ENCODE results near the gene AGO1.
"Not testable (repeated sequence)": the region's sequence is repeated elsewhere in the genome, so short reads cannot be mapped to it uniquely, and the experiment has no call there.

Gene AGO1

GRCh38 chr1:35925741-35926140, 42.7 kb downstream of the AGO1 start:
- no peak for DNase-seq

GRCh38 chr1:35927472-35927871, 44.5 kb downstream of the AGO1 start:
- no peak for DNase-seq

- peak; percentile 38 for DNase-seq
Observed at GRCh38 chr1:35929730-35930592, 47.0 kb downstream of the AGO1 start.

GRCh38 chr1:35930593-35931445, 47.8 kb downstream of the AGO1 start, which contains the start of gene AGO3:
TSS of gene AGO3 (plus strand) at chr1:35931105. CDS start at chr1:35931427, 322 bp downstream.
- peak; percentile 80 for DNase-seq

GRCh38 chr1:35931446-35932157, 48.6 kb downstream of the AGO1 start:
- DNase-seq: no peak

GRCh38 chr1:35932158-35932636, 49.2 kb downstream of the AGO1 start:
- no peak for DNase-seq

DNA sequence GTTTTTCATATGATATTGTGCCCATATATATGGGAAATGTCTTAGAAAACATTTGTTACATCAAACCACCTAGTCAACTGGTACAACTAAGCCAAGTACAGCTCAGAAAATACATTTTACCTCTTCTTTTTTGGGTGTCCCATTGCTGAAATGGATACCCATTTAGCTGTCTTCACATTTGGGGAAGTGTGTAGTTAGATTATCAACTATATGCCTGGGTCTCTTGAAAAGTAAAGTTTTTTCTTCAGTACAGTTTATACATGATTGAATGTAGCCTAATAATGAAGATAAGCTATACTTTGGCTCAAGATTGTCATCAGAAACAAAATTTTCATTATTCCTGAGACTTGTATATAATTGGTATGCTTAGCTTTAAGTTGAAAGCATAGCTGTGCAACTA, 49.9 kb downstream of the AGO1 start:
- DNase-seq: no peak

DNA sequence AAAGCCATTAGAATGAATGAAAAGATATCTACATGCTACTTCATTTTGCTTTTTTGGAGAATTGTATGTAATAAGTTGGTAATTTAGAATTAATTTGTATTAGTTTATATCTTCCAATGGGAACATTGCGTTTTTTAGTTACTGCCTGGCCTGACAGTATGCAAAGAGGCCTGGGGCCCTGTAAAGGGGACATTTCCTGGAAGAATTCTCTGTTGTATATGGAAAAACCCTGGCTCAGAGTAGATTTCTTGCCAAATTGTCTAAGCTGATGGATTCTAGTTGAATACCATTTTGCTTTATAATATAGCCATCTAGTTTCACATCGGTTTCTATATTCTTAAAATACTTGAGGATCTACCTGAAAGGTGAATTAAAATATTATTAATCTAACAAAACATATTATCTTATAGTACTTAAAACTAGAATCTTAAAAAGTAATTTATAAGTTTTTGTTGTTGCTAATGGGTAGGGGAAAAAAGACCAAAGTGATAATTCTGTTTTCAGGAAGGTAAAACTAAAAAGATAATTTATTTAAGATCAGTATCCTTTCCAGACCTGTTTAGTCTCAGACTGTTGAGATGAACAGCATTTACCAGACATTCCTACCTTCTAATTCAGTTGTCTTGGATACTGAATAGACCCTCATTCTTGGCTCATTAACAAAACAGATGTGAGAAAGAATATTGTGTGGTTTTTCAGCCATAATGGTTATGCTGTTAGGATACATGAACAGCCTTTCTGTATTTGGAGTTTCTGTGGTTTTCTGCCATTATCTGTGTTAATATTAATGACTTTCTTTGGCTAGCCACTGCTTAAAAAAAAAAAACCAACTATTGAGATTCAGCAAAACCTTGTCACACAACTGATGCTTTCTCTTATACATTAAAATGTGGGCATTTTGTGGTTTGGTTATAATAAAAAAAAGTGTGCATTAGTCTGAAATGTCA, 52.7 kb downstream of the AGO1 start:
- DNase-seq: no peak

DNA sequence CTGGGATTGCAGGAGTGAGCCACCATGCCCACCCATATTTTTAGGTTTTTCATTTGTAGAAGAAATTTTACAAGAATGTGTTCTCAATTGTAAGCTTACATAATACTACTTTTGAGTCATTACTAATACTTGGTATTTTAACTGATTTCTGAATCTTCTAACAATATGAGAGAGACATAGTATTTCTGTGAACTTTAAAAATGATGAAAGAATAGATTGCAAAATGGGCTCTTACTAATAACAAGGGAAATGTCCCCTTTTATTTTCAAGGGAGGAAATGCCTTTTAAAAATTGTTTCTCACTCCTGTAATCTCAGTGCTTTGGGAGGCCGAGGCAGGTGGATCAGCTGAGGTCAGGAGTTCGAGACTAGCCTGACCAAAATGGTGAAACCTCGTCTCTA, 53.8 kb downstream of the AGO1 start:
- no peak for DNase-seq

- no peak for DNase-seq
Observed at GRCh38 chr1:35939484-35939883, 56.5 kb downstream of the AGO1 start.

- no peak for DNase-seq
Observed at GRCh38 chr1:35945327-35945726, 62.3 kb downstream of the AGO1 start.

GRCh38 chr1:35947547-35947946, 64.5 kb downstream of the AGO1 start:
- DNase-seq: no peak

DNA sequence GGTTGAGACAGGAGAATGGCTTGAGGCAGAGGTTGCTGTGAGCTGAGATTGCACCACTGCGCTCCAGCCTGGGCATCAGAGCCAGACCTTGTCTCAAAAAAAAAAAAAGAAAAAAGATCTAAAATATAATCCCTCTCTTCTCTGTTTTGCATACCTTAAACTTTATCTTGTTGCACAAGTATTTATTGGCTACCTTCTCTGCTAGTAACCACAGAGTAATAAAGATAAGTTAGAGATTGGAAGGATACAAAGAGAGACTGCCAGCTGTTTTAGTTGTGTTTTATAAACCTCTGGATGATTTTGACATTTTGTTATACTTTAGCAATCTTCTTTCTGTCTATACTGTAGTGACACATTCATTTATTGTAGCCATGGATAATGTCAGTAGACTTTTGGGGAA, 75.5 kb downstream of the AGO1 start:
- no peak for DNase-seq

GRCh38 chr1:35959304-35959703, 76.3 kb downstream of the AGO1 start:
- no peak for DNase-seq

DNA sequence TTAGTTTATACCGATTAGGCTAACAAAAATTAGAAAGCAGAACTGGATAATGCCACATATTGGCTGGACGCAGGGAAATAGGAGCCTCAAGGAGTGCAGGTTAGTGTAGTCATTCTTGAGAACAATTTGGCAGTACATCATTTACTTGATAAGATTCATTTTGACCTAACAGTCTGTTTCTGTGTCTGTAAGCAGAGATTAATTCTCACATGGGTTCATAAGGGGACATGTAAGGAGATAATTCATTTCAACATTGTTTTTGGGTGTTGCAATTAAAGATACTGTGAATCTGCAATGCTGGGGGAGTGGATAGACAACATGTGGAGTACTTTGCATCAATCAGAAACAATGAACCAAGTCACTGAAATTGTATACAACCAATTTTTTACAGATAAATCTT, 79.9 kb downstream of the AGO1 start:
- no peak for DNase-seq

GRCh38 chr1:35964277-35964676, 81.3 kb downstream of the AGO1 start:
- DNase-seq: not testable (repeated sequence)

DNA sequence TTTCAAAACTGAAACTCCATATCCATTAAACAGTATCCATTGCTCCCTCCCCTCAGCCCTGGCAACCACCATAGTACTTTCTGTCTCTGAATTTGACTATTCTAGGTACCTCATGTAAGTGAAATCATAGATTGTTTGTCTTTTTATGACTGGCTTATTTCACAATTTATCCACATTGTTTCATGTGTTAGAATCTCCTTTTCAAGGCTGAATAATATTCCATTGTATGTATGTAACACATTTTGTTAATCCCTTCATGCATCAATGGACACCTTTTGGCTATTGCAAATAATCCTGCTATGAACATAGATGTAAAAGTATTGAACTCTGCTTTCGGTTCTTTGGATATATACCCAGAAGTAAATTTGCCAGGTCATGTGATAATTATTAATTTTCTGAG, 85.4 kb downstream of the AGO1 start:
- DNase-seq: no peak

- no peak for DNase-seq
Observed at GRCh38 chr1:35971601-35972000, 88.6 kb downstream of the AGO1 start.

DNA sequence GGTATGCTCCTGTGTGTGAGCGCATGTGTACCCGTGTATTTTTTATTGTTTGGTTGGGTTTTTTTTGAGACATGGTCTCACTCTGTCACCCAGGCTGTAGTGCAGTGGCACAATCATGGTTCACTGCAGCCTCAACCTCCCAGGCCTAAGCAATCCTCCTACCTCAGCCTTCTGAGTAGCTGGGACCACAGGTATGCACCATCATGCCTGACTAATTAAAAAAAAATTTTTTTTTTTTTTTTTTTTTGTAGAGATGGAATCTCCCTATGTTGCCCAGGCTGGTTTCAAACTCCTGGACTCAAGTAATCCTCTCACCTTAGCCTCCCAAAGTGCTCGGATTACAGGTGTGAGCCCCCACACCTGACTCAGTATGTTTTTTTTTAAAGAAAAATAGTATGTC, 89.6 kb downstream of the AGO1 start:
- not testable (repeated sequence) for DNase-seq

DNA sequence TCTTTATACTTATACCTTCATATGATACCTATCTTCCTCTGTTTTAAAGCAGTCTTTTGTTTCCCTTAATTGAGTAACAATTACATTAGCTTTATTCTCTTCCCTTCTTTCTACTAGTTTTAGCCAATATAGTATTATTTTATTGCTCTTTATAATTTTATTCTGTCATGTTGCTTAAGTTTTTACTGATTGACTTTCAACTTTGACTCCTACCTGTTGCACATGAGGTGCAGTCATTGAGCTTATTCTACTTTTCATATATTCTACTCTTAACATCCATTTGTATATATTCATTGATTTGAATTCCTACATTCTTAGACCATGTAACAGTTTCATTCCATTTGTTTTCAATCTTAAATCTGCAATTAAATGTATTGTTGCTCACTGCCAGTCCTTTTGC, 97.1 kb downstream of the AGO1 start:
- no peak for DNase-seq

Measured in NCI-H146 (cell line).